CMK (cell line): ENCODE data around the gene GPC6.

Source experiments
- DNase-seq: peaks from one replicate; pipeline ENCODE4 v3.0.0-alpha.2; 2010; ENCODE audit warnings: low read depth

The GPC6 gene

GRCh38 chr13:94214121-94214520, 987.5 kb downstream of the GPC6 start:
- no peak for DNase-seq

GRCh38 chr13:94214975-94215374, 988.4 kb downstream of the GPC6 start:
- DNase-seq, result no peak

- no peak for DNase-seq
Measured at GRCh38 chr13:94216476-94216875, 989.9 kb downstream of the GPC6 start.

- DNase-seq, result no peak
Measured at GRCh38 chr13:94217370-94217769, 990.8 kb downstream of the GPC6 start.

DNA sequence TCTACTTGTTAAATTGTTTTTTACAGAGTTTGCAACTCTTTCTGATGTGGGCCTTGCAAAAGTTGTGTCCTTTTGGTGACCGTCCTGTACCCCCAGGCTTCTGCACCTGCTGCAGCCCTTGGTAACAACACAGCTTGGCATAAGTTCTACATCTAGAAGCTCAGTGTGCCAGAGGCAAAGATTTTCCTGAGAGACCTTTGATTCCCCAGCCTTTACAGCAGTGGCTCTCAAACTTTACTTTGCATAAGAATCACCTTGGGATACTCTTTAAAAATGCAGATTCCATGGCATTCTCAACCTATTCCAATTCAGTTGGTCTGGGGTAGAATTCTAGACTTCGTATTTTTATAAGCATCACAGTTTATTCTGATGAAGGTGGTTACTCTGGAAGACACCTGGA, 991.9 kb downstream of the GPC6 start:
- DNase-seq, result no peak

DNA sequence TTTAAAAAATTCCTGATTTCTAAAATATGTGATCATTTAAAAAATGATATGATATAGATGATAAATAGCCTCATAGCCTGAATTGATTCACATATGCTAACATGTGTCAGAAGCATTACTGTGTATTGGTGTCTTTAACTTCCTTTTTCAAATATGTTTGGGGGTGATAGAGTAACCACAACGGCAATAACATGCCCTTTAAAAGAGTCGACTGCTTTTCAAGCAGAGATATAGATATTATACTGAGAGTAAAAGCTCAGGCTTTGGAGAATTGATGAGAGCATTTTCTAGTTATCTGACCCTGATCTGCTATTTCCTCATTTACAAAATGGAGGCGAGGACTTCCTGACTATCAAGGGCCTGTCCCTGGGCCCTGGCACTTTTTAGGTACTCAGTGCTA, 992.3 kb downstream of the GPC6 start:
- DNase-seq, result peak; percentile 34

- DNase-seq, result no peak
Measured at GRCh38 chr13:94224670-94225069, 998.1 kb downstream of the GPC6 start.

DNA sequence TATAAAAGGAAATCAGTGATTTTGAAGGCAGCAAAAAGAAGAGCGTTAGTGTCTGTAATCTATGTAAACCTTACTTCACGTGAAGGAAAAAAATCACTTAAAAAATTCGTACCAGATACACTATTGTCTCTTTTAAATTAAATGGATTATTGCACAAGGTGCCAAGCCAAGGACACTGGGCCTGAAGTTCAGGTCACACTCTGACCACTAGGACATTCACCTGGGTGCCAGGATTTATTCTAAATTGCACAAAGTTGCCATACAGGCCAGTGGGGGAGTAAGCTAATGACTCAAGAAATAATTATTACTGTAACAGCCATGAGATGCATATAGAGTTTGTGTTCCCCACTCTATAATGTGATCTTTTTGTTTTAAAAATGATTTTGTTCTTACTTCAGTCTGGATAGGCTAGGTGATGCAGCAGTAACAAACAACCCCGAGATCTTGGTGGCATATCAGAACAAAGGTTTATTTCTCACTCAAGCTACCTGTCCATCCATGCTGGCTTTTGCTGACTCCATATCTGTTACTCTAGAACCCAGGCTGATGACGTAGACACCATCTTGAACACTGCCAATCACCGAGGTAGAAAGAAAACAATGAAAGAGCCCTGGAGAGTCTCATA, 1000.8 kb downstream of the GPC6 start:
- no peak for DNase-seq

- DNase-seq, result no peak
Measured at GRCh38 chr13:94228763-94229162, 1002.2 kb downstream of the GPC6 start.

- no peak for DNase-seq
Measured at GRCh38 chr13:94232161-94232950, 1005.7 kb downstream of the GPC6 start.

DNA sequence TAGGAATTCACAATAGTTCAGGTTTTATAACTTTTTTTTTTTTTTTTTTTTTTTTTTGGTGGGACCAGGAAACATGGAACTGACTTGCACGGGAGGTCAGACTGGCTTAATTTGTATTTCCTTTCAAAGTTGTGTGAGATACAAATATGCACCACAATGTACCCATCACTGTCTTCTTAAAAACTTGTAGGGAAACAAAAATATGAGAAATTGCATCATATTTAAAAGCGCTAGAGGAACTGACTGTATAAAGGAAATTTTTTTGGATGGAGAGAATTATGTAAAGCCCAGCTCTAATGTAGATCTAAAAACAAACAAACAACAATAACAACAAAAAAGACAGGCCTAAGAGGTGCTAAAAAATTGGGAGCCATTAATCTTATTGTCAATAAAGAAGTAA, 1006.3 kb downstream of the GPC6 start:
- DNase-seq, result no peak

DNA sequence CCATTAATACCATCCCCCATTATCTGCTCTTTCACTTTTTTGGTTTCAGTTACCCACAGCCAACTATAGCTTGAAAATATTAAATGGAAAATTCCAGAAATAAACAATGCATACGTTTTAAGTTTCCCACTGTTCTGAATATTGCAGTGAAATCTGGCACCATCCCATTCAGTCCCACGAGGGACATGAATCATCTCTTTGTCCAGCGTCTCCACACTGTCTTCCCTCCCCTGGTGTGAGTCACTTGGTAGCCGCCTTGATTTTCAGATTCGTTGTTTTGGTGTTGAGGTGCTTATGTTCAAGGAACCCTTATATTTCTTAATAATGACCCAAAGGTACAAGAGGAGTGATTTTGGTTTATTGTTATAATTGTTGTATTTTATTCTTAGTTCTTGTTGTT, 1006.8 kb downstream of the GPC6 start:
- DNase-seq, result no peak

DNA sequence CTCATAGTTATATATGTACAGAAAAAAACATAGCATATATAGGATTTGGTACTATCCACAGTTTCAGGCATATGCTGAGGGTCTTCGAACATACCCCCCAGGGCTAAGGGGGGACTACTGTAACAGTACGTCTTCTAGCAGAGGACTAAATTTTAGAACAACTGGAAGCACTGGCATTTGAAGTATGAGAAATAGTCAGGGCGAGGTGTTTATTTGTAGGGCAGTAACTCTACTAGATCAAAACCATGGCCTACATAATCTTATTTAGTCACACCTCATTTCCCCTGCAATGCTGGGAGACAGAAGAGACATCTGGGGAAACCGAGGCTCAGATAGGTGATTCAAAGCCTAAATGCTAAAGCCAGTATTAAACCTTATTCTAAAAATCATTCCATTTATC, 1007.2 kb downstream of the GPC6 start:
- DNase-seq, result no peak

- no peak for DNase-seq
Measured at GRCh38 chr13:94234738-94235137, 1008.1 kb downstream of the GPC6 start.

- no peak for DNase-seq
Measured at GRCh38 chr13:94236132-94236531, 1009.5 kb downstream of the GPC6 start.

DNA sequence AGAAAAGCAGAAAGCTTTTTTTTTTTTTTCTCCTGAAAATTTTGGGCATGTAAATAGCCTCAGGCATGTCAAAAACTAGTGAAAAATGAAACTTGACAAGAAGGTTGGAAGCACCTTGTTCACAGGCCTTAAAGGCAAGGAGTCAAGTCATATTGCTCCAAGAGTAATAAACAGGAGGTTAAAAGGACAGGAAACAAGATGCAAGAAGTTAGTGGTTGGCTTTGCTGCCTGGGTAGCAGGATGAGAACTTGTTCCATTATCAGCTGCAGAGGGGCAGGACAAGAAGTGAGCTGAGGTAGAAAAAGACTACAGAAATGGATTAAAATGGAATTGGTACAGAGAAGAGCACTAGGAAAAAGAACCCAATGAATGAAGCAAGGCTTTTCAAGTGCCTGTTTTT, 1010.3 kb downstream of the GPC6 start:
- DNase-seq, result no peak

- DNase-seq, result no peak
Measured at GRCh38 chr13:94239135-94239534, 1012.5 kb downstream of the GPC6 start.

- no peak for DNase-seq
Measured at GRCh38 chr13:94242554-94242953, 1015.9 kb downstream of the GPC6 start.

DNA sequence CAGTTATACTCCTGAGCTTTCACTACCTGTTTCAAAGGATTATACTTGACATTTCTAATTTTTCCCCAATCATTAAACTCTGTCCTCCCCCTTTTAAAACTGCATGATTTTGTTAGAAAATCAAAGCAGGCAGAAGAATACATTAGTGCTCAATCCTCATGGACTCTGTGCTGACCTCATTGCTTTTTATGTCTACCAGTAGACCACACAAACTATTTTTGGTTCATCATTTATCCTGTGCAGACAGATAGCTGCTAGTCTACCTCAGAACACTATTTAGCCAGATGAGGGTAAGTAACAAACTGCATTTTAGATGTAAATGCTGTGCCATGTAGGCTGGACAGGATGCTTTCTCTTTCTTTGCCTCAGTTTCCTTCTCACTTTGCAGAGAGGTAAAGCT, 1016.9 kb downstream of the GPC6 start:
- no peak for DNase-seq

GRCh38 chr13:94246495-94246894, 1019.9 kb downstream of the GPC6 start:
- no peak for DNase-seq

DNA sequence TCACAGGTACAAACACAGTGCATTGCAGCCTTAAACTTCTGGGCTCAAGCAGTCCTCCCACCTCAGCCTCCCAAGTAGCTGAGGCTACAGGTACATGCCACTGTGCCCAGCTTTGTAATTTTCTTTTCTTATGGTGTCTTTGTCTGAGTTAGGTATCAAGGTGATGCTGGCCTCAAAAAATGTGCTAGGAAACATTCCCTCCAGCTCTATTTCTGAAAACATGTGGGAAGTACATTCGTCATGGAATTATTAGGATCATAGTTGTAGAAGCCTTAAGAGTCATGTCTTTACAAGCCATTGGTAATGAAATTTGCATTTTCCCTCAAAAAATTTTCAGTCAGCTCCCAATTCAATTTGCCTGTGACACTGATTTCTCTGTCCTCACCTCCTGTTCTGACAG, 1021.3 kb downstream of the GPC6 start:
- no peak for DNase-seq

DNA sequence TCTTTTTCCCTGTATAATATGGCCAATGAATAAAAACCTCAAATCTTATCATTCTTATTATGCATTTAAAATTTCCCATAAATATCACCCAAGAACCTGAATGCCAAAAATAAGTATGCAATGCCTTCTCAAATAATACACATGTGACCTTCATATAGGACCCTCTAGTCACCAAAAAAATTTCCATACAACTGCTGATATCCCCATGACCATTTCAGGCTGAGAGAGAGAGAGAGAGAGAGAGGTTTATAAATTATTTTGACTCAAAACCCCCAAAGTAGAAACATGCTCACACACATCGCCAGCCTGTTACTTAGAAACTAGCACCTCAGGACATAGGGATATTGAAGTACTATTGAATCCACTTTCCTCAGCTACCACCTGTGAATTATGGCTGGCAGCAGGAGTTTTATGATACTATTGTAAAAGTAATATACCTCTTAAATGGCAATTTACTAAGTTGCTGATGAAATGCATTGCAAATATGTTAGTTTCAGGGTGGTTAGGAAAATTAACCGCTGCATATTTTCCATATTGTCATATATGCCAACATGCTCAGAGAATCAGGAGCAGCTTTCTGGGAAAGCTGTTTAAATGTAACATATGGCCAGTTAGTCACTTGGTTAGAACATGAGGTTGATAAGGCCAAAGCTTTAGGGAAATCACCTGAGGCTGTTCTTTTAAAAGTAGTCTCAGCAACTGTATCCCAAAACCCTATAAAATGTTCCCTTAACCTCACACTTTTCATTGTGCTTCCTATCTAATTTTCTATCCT, 1022.0 kb downstream of the GPC6 start:
- DNase-seq, result no peak

DNA sequence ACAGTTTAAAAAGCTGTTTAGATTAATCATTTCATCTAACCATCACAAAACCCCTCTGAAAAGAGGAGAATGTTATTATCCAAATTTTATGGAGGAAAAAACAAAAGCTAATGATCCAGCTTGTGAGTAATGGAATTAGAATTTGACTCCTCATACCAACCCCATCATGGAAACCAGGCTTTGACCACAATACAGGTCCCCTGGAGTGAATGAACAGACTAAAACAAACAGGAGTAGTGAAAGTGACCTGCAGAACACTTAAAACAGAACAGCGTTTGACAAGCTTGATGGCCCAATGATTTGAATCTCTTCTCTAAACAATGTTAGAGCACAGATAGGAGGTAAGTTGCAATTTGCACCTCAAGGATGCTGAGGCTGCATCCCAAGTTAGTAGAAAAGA, 1022.9 kb downstream of the GPC6 start:
- DNase-seq, result no peak
